ENCODE results near the gene ABLIM3.

Gene ABLIM3

DNA sequence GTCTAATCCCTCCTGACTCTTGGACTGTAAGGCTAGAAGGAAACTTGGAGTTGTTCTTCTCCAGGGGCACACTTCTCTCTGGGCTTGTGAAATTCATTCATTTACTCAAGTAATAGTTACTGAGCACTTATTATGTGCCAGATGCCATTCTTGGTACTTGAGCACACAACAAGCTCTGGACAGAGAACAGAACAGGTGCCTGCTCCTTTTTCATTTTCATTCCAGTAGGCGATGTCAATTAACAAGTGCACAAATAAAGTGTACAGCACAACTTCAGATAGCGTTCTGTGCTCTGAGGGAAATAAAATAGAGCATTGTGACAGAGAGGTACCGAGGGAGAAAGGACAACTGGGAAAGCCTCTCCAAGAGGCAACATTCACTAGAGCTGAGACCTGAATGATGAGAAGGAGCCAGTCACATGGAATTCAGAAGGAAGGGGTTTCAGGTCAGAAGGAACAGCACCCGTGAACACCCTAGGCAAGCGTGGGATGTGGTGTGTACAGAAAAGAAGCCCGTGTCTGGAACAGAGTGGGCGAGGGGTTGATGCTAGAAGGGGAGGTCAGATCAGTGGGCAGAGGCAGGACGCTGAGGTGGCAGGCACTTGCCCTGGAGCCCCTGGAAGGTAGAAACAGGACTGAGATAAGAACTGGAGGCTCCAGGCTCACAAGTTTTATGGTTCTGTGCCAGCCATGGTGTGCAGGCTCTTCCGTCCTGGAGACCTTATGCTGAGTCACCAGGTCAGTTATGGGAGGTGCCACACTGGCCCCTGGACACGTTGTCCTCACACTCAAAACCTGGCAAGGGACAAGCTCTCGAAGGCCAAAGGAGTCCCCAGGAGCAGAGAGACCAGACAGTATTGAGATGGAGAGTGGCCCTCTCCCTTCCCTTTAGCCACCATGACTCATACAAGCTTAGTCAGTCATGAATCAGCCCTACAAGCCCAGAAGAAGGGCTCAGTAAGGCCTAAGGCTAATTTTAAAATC is 7.2 kb upstream of the ABLIM3 start:
- Histone ChIP-seq H3K27me3 (ENCODE audit: insufficient read depth, poor library complexity, severe bottlenecking) (peaks cover 8% of the 10 kb centered on the region), H3K4me3 (replicated peaks; ENCODE audit: insufficient read depth, low read length) (no peak overlapping the region), H3K27ac (replicated peaks) (no peak overlapping the region)
- DNase-seq (ENCODE audit: low read depth in 1 of 2, low spot score in 1 of 2) = no peak
- no peak for TF ChIP-seq GABPA (IDR thresholded peaks at IDR 0.05; ENCODE audit: low read depth)
- TF ChIP-seq, protein P1, sequence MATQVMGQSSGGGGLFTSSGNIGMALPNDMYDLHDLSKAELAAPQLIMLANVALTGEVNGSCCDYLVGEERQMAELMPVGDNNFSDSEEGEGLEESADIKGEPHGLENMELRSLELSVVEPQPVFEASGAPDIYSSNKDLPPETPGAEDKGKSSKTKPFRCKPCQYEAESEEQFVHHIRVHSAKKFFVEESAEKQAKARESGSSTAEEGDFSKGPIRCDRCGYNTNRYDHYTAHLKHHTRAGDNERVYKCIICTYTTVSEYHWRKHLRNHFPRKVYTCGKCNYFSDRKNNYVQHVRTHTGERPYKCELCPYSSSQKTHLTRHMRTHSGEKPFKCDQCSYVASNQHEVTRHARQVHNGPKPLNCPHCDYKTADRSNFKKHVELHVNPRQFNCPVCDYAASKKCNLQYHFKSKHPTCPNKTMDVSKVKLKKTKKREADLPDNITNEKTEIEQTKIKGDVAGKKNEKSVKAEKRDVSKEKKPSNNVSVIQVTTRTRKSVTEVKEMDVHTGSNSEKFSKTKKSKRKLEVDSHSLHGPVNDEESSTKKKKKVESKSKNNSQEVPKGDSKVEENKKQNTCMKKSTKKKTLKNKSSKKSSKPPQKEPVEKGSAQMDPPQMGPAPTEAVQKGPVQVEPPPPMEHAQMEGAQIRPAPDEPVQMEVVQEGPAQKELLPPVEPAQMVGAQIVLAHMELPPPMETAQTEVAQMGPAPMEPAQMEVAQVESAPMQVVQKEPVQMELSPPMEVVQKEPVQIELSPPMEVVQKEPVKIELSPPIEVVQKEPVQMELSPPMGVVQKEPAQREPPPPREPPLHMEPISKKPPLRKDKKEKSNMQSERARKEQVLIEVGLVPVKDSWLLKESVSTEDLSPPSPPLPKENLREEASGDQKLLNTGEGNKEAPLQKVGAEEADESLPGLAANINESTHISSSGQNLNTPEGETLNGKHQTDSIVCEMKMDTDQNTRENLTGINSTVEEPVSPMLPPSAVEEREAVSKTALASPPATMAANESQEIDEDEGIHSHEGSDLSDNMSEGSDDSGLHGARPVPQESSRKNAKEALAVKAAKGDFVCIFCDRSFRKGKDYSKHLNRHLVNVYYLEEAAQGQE (IDR thresholded peaks at IDR 0.05; ENCODE audit: insufficient replicate concordance, low read depth) = no peak
- TF ChIP-seq SPI1 (IDR thresholded peaks at IDR 0.05; ENCODE audit: borderline replicate concordance, low read depth) = no peak
- no peak for TF ChIP-seq POLR2AphosphoS5 (IDR thresholded peaks at IDR 0.05; ENCODE audit: low read depth)
- TF ChIP-seq, protein P2, sequence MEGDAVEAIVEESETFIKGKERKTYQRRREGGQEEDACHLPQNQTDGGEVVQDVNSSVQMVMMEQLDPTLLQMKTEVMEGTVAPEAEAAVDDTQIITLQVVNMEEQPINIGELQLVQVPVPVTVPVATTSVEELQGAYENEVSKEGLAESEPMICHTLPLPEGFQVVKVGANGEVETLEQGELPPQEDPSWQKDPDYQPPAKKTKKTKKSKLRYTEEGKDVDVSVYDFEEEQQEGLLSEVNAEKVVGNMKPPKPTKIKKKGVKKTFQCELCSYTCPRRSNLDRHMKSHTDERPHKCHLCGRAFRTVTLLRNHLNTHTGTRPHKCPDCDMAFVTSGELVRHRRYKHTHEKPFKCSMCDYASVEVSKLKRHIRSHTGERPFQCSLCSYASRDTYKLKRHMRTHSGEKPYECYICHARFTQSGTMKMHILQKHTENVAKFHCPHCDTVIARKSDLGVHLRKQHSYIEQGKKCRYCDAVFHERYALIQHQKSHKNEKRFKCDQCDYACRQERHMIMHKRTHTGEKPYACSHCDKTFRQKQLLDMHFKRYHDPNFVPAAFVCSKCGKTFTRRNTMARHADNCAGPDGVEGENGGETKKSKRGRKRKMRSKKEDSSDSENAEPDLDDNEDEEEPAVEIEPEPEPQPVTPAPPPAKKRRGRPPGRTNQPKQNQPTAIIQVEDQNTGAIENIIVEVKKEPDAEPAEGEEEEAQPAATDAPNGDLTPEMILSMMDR (IDR thresholded peaks at IDR 0.05; ENCODE audit: insufficient read depth, low read length) = no peak

DNA sequence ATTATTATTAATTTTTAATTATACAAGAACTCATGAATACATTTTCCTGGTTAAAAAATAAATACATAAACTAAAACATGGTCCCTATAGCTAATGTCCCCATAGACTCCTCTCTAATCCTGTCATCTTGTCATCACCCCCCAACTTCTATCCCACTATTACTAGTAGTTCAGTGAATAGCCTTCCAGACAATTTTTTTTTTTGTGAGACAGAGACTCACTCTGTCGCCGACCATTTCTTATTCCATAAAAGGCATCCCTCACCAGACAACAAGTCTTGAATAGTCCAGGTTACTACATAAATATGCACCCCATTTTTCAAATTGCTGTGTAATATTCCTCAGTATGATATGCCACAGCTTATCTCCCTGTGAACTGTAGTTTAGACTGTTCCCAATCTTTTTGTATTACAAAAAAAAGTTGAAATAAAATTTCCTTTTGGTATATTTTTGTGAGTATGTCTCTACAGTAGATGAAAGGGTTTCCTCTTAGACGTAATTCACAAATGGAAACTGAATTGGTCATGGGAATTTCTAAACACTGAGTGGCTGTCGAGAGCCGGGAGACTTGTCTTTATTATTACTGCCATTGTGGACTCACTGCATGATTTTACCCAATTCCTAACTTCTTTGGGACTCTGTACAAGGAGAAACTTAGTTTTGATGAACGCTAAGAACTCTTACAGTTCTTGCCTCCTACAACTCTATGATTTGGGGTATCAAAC is 6.4 kb upstream of the ABLIM3 start:
- no peak overlapping the region for H3K27ac ChIP-seq (replicated peaks)
- TF ChIP-seq, protein P1 (IDR thresholded peaks at IDR 0.05; ENCODE audit: insufficient replicate concordance, low read depth) = no peak
- TF ChIP-seq SPI1 (IDR thresholded peaks at IDR 0.05; ENCODE audit: borderline replicate concordance, low read depth) = no peak
- TF ChIP-seq POLR2AphosphoS5 (IDR thresholded peaks at IDR 0.05; ENCODE audit: low read depth) = no peak
- TF ChIP-seq GABPA (IDR thresholded peaks at IDR 0.05; ENCODE audit: low read depth) = no peak
- H3K4me3 ChIP-seq (replicated peaks; ENCODE audit: insufficient read depth, low read length) = no peak overlapping the region
- peaks cover 8% of the 10 kb centered on the region for H3K27me3 ChIP-seq (ENCODE audit: insufficient read depth, poor library complexity, severe bottlenecking)
- DNase-seq (ENCODE audit: low read depth in 1 of 2, low spot score in 1 of 2) = no peak

DNA sequence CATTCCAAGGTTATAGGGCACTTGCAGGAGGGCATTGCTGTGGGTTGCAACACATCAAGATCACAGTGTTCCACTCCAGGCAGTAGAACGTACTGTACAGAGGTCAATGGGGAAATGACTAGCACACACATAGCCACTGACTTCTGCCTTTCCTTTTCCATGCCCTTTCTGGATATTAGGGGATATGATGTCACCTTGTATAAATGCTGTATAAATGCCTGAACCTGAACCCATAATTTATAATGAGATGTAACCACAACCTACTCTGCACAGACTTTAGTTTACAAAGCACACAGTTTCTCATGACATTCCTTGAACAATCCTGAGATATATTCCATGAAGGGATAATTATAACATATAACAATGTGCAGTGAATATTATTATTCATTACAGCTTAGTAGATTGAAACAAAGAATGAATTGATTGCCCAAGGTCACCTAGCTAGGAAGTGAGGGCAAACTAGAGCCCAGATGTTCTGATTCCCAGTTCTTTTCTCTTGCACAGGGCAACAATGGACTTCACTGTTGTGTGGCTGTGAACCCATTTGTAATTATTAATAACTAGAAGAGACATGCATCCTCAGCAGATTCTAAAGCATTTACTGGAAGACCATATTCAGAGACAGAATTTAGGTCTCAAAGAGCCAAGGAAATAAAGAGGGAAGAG is 5.6 kb upstream of the ABLIM3 start:
- Histone ChIP-seq H3K4me3 (replicated peaks; ENCODE audit: insufficient read depth, low read length) (no peak overlapping the region), H3K27me3 (ENCODE audit: insufficient read depth, poor library complexity, severe bottlenecking) (peaks cover 8% of the 10 kb centered on the region), H3K27ac (replicated peaks) (no peak overlapping the region)
- no peak for DNase-seq (ENCODE audit: low read depth in 1 of 2, low spot score in 1 of 2)
- no peak for TF ChIP-seq GABPA (IDR thresholded peaks at IDR 0.05; ENCODE audit: low read depth)
- TF ChIP-seq, protein P1 (IDR thresholded peaks at IDR 0.05; ENCODE audit: insufficient replicate concordance, low read depth) = no peak
